ACC112 (cell line): ENCODE measurements around the gene SPNS1.
A peak's percentile ranks its signal among the peaks of the same experiment; 100 is the strongest.

Source experiments
- H2AFZ ChIP-seq: fragments of 200-600 bp; sonication (generic); one replicate; pipeline ENCODE4 v1.6.0; 2017; ENCODE audit warnings: antibody characterized with exemption, low read length; ENCODE audit not compliant: unreplicated experiment
- H3K27ac ChIP-seq: fragments of 200-600 bp; sonication (generic); 2 replicates; pipeline ENCODE4 v1.5.1; 2014; ENCODE audit warnings: low read depth, mild to moderate bottlenecking, antibody characterized with exemption, low read length, moderate library complexity
- H3K27me3 ChIP-seq: fragments of 200-600 bp; sonication (generic); 2 replicates; pipeline ENCODE4 v1.6.1; 2014; ENCODE audit warnings: mild to moderate bottlenecking, antibody characterized with exemption, low read length, moderate library complexity, mixed read lengths; ENCODE audit not compliant: insufficient read depth
- H3K36me3 ChIP-seq: fragments of 200-600 bp; sonication (generic); 2 replicates; pipeline ENCODE4 v1.6.1; 2016; ENCODE audit warnings: mild to moderate bottlenecking, antibody characterized with exemption, low read length, moderate library complexity, mixed read lengths; ENCODE audit not compliant: insufficient read depth
- H3K4me1 ChIP-seq: fragments of 200-600 bp; sonication (generic); one replicate; pipeline ENCODE4 v1.6.1; 2016; ENCODE audit warnings: low read length, mixed read lengths; ENCODE audit not compliant: insufficient read depth, unreplicated experiment, control insufficient read depth
- H3K4me3 ChIP-seq: fragments of 200-600 bp; sonication (generic); 2 replicates; pipeline ENCODE4 v1.5.1; 2014; ENCODE audit warnings: mild to moderate bottlenecking, low read depth, low read length
- H3K79me2 ChIP-seq: fragments of 200-600 bp; sonication (generic); one replicate; pipeline ENCODE4 v1.6.0; 2016; ENCODE audit warnings: low read length; ENCODE audit not compliant: control insufficient read depth, unreplicated experiment, insufficient read depth

SPNS1 gene

DNA sequence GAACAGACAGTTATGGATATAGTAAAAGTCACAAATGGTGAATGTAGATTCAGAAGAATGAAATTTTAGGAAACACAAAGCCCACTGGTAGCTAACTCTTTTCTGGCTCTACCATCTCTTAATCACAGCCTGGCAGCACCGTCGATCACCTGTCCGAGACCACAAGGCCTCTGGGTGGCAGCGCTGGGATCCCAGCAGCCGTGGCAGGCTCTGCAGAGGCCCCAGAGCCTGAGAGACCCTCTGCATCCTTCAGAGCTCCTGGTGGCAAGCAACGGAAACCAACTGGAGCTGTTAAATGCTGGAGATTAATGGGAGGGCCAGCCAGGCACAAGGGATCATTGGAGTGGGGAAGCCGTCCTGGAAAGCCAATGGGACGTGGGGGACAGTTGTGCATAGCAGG is 36.5 kb downstream of the SPNS1 start:
- Histone ChIP-seq H3K4me3 (no peak overlapping the region), H2AFZ (no peak overlapping the region), H3K27ac (no peak overlapping the region), H3K79me2 (no peaks in the 10 kb centered on the region), H3K4me1 (peaks cover 16% of the 10 kb centered on the region), H3K27me3 (no peaks in the 10 kb centered on the region), H3K36me3 (no peaks in the 10 kb centered on the region)

DNA sequence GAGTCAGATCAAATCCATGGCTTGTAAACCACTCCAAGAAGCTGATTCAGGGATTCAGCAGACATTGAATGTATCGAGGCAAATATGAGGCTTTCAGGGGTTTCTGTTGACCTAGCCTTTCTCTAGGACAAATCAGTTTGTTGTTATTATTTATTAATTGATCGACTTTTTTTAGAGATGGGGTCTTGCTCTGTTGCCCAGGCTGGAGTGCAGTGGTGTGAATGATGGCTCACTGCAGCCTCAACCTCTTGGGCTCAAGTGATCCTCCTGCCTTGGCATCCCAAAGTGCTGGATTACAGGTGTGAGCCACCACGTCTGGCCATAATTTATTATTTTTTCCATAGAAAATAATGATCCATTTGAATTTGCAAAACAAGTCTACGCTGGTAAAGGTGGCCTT is 37.3 kb downstream of the SPNS1 start:
- Histone ChIP-seq H3K27me3 (no peaks in the 10 kb centered on the region), H3K27ac (no peak overlapping the region)

DNA sequence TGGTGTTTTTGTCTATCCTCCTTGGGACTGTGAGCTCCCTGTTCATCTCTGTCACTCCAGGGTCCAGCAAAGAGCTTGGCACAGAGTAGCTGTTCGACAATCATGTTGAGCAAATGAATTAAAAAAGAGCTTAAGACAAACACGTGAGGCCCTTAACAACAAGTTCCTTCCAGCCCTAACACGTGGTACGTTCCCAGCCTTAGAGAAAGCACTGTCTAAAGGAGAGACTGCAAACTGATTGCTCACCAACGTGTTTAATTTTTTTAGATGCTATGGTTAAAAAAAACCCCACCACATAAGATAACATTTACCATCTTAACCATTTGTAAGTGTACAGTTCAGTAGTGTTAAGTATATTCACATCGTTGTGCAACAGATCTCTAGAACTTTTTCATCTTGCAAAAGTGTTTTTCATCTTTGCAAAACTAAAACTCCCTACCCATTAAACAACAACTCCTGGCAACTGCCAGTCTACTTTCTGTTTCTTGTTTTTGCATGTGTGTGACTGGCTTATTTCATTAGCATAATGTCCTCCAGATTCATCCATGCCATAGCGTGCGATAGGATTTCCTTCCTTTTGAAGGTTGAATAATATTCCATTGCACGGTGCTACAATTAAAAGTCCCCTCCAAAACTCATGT is 38.5 kb downstream of the SPNS1 start:
- Histone ChIP-seq H3K4me3 (no peak overlapping the region), H2AFZ (no peak overlapping the region), H3K27me3 (no peaks in the 10 kb centered on the region), H3K27ac (peak overlapping the region; percentile 28; the same call in 1 of the 2 replicates), H3K79me2 (no peaks in the 10 kb centered on the region), H3K4me1 (peaks cover 15% of the 10 kb centered on the region), H3K36me3 (no peaks in the 10 kb centered on the region)

More for the DNA sequence above, 37.3 kb downstream of the SPNS1 start:
- Histone ChIP-seq H3K79me2 (no peaks in the 10 kb centered on the region), H3K4me3 (no peak overlapping the region), H3K4me1 (peaks cover 16% of the 10 kb centered on the region), H2AFZ (no peak overlapping the region), H3K36me3 (no peaks in the 10 kb centered on the region)

DNA sequence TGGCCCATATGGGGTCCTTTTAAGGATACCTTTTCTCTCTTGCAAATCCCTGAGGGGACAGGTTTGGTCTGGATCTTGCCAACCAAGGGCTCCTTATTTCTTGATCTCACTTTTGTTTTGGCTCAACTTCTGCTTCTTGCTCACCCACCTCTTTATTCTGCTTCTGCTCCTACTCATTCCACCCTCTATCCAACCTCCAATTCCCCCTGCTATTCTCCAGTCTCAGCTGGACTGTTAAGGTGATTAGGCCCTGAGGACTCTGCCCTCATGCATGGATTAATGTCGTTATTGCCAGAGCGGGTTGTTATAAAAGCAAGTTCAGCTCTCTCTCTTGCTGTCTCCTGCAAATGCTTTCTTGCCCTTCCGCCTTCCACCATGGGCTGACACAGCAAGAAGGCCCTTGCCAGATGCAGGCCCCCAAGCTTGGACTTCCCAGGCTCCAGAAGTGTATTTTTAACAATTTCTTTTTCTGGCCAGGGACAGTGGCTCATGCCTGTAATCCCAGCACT is 40.0 kb downstream of the SPNS1 start:
- H3K27me3 ChIP-seq: no peaks in the 10 kb centered on the region
- no peak overlapping the region for H3K4me3 ChIP-seq
- no peaks in the 10 kb centered on the region for H3K36me3 ChIP-seq
- no peak overlapping the region for H3K27ac ChIP-seq
- H3K79me2 ChIP-seq: no peaks in the 10 kb centered on the region
- H2AFZ ChIP-seq: no peak overlapping the region
- H3K4me1 ChIP-seq: peaks cover 11% of the 10 kb centered on the region

DNA sequence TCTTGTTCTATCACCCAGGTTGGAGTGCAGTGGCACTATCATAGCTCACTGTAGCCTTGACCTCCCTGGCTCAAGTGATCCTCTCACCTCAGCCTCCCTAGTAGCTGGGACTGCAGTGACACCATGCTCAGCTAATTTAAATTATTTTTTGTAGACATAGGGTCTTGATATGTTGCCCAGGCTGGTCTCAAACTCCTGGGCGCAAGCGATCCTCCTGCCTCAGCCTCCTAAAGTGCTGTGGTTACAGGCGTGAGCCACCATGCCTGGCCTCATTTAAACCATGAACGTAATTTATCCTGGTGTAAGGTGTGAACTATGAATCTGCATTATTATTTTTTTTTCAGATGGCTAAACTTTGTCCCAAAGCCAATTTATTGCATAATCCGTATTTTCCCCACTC is 47.6 kb downstream of the SPNS1 start:
- Histone ChIP-seq H3K4me1 (peaks cover 6% of the 10 kb centered on the region), H3K27ac (no peak overlapping the region), H3K4me3 (no peak overlapping the region), H2AFZ (no peak overlapping the region), H3K79me2 (no peaks in the 10 kb centered on the region), H3K36me3 (no peaks in the 10 kb centered on the region), H3K27me3 (no peaks in the 10 kb centered on the region; the same call in 1 of the 2 replicates)

DNA sequence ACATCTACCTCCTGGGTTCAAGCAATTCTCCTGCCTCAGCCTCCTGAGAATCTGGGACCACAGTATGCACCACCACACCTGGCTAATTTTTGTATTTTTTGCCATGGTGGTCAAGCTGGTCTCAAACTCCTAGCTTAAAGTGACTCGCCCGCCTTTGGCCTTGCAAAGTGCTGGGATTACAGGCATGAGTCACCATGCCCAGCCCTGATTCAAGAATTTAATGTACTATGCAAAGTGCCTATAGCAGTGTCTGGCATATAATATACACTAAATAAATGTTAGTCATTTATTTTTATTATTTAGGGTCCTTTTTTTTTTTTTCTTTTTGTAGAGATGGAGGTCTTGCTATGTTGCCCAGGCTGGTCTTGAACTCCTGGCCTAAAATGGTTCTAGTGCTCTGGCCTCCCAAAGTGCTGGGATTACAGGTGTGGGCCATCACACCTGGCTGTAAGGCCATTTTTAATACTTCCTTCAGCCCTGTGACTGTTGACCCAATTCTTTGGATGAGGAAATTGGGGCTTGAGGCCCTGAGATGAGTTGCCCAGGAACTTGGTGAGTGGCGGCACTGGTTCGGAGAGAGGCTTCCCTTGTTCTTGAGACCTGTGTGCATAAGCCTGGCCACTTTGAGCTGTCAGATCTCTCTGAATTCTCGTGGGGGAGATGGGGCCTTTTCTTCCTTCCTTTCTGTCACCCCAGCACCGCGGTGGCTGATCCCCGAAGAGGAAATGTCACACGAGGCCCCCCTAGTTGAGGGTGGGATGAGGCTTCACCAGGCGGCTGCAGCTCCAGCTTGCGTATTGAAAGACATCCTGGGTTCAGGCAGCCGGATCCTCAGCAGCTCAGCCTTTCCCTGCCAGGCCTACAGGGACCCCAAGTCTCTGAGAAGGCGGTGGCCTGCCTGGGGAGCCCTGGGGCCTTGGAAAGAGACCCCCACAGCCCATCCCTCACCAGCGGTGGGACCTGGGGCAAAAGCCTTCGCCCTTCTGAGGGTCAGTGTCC is 49.0 kb downstream of the SPNS1 start:
- Histone ChIP-seq H3K79me2 (no peaks in the 10 kb centered on the region), H2AFZ (no peak overlapping the region), H3K4me1 (peaks cover 11% of the 10 kb centered on the region), H3K27ac (no peak overlapping the region), H3K36me3 (no peaks in the 10 kb centered on the region), H3K27me3 (no peaks in the 10 kb centered on the region; the same call in 1 of the 2 replicates), H3K4me3 (no peak overlapping the region)

DNA sequence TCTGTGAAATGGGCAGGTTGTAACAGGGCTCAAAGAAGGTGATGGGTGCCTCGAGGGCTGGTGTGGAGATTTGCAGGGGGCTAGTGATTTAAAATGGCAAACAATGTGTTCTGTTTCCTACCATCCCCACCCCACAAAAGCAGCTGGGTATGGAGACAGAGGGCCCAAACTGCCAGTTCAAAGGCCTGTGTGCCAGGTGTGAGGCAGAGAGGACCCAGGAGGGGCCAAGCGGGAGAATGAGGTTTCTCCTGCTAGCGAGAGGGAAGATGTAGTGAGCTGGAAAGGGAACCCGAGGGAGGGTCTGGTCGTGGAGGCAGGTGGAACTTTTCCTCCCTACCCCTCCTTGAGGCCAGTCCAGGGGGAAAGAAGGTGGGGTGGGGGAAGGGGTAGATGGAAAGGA is 49.7 kb downstream of the SPNS1 start:
- H3K27ac ChIP-seq: no peak overlapping the region
- no peak overlapping the region for H3K4me3 ChIP-seq
- H3K27me3 ChIP-seq: no peaks in the 10 kb centered on the region; the same call in 1 of the 2 replicates
- H3K36me3 ChIP-seq: no peaks in the 10 kb centered on the region
- peaks cover 17% of the 10 kb centered on the region for H3K4me1 ChIP-seq
- no peaks in the 10 kb centered on the region for H3K79me2 ChIP-seq
- no peak overlapping the region for H2AFZ ChIP-seq

DNA sequence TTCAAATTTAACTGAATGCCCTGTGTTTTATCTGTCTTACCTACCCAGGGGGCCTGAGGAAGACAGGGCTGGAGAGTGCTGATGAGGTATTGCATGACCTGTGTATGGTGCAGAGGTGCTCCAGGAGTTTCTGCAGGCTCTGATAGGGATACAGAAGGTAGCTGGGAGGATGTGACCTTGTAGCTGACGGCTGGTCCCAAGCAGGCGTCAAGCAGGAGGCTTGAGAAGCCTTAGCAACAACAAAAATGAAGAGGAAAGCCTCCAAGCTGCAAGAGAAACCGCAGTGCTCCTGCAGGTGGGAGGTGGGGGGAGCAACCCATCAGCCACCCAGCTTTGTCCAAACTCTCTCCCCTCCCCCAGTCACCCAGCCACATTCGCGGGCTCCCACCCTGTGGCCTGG is 50.6 kb downstream of the SPNS1 start:
- peaks cover 21% of the 10 kb centered on the region for H3K4me1 ChIP-seq
- no peaks in the 10 kb centered on the region; the same call in 1 of the 2 replicates for H3K27me3 ChIP-seq
- H3K27ac ChIP-seq: no peak overlapping the region
- H3K4me3 ChIP-seq: no peak overlapping the region
- no peak overlapping the region for H2AFZ ChIP-seq
- no peaks in the 10 kb centered on the region for H3K36me3 ChIP-seq
- H3K79me2 ChIP-seq: no peaks in the 10 kb centered on the region

DNA sequence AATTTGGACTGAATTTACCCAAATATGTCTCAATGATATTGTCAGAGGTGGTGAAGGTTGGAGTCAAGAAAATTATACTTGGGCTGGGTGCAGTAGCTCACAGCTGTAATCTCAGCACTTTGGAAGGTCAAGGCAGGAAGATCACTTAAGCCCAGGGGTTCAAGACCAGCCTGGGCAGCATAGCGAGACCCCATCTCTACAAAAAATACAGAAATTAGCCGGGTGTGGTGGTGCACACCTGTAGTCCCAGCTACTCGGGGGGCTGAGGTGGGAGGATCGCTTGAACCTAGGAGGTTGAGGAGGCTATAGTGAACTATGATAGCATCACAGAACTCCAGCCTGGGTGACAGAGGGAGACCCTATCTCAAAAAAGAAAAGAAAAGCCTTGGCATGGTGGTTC is 51.2 kb downstream of the SPNS1 start:
- no peak overlapping the region for H2AFZ ChIP-seq
- peaks cover 21% of the 10 kb centered on the region for H3K4me1 ChIP-seq
- no peaks in the 10 kb centered on the region for H3K79me2 ChIP-seq

DNA sequence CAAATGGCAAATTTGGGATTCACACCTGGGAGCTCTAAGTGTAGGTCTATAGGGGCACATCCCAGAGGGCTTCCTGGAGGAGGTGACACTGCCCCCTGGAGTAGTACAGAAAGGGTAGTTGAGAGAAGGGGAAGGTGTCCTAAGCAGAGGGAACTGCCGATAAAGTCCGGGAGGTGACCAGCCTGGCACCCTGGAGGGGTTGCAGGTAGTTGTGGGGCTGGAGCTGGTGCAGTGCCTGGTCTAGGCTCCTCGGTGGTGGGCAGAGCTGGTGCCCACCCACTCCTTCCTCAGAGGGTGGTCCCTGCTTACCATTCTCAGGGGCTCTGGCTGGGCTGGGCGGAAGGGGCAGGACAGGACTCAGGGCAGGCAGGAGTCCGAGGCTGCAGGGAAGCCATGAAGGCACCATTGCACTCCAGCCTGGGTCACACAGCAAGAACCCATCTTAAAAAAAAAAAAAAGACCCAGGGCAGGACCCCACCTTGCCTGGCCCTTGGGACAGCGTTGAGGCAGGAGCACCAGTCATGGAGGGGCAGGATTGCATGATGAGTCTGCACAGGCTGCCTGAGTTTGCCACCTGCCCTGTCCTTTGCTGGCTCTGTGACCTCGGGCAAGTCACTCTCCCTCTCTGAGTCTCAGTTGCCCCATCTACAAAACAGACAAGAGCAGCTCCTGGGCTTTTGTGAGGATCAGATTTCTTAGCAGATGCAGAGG is 54.0 kb downstream of the SPNS1 start:
- peaks cover 17% of the 10 kb centered on the region for H3K4me1 ChIP-seq
- peak overlapping the region; percentile 52 for H2AFZ ChIP-seq
- no peaks in the 10 kb centered on the region for H3K36me3 ChIP-seq
- H3K27ac ChIP-seq: peak overlapping the region; percentile 77
- H3K79me2 ChIP-seq: no peaks in the 10 kb centered on the region
- H3K27me3 ChIP-seq: no peaks in the 10 kb centered on the region
- H3K4me3 ChIP-seq: no peak overlapping the region

More for the DNA sequence above, 51.2 kb downstream of the SPNS1 start:
- H3K27ac ChIP-seq: no peak overlapping the region
- H3K27me3 ChIP-seq: no peaks in the 10 kb centered on the region; the same call in 1 of the 2 replicates
- no peak overlapping the region for H3K4me3 ChIP-seq
- no peaks in the 10 kb centered on the region for H3K36me3 ChIP-seq
